Dedifferentiated amniotic fluid mesenchymal stem cell (primary cell): ENCODE measurements around the gene TBC1D5.
"Not testable (repeated sequence)": the region's sequence is repeated elsewhere in the genome, so short reads cannot be mapped to it uniquely, and the experiment has no call there.

Source experiments
- DNase-seq: peaks from one replicate; pipeline ENCODE4 v3.0.0-alpha.2; 2016; ENCODE audit errors: extremely low spot score

The TBC1D5 gene

GRCh38 chr3:17357035-17357710, 385.3 kb downstream of the TBC1D5 start:
- no peak for DNase-seq

DNA sequence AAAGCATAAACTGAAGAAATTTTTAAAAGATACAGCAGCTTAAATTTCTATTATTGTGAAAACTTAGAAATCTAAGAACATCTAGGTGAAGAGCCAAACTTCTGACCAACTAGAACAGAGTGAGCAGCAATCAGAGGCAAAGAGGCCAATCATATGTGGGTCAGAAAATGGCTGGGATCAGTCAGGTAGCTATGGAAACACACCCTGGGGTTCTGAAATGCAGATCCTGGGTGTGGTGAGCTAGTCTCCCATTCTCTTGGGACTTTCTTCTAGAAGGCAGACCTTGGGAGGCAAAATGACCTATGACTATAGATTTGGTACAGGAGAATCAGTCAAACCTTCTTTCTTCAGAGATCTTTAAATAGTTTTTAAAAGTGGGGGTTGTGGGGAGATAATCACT, 385.8 kb downstream of the TBC1D5 start:
- DNase-seq: no peak

- DNase-seq: no peak
Measured at GRCh38 chr3:17355591-17355990, 386.8 kb downstream of the TBC1D5 start.

DNA sequence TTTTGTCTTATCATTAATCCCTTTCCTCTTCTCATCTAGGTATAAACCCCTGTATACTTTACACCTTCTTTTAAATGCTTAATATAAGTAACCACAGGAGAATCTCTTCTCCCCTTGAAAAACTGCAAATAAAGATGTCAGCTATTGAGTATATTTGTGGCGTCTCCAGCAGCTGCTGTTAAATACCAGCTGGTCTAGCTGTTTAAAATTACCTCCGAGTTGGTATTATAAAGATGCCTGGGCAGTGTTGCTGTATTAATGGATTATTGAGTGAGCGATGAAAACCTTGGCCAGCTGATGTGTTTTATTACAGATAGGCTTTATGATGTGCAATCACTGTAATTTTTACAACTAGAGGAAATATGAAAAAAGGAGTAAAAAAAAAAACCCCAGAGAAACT, 388.1 kb downstream of the TBC1D5 start:
- DNase-seq: no peak

DNA sequence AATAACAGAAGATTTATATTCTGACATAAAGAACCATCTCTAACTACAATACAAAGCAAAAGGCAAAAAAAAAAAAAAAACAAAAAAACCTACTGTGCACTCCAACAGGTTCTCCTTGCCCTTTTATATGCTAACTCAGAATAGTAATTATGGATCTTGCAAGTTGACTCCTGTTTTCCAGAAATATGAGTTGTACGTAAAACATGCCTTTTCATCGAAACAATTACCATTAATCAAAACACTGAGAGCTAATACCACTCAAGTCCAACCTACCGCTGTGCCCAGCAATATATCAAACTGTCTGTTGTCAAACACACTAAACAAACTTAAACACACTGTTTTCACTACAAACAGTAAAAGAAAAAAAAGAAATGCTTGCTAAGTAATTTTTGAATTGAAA, 389.8 kb downstream of the TBC1D5 start:
- no peak for DNase-seq

- not testable (repeated sequence) for DNase-seq
Measured at GRCh38 chr3:17351193-17351592, 391.2 kb downstream of the TBC1D5 start.

DNA sequence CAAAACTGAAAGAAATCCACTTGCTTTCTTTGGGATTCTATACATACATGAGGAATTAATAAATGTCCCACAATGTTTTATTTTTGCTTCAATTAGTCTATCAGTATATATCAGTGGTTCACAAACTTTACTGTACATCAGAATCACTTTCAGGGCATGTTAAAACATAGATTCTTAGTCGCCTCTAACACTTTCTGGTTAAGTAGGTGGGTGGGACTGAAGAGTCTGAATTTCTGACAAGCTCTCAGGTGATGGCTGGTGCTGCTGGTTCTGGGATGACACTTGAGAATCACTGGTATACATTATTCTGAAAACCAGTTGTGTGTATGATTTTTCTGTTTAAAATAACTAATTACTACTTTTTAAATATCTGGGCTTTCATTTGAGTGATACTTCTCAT, 393.3 kb downstream of the TBC1D5 start:
- DNase-seq: no peak

DNA sequence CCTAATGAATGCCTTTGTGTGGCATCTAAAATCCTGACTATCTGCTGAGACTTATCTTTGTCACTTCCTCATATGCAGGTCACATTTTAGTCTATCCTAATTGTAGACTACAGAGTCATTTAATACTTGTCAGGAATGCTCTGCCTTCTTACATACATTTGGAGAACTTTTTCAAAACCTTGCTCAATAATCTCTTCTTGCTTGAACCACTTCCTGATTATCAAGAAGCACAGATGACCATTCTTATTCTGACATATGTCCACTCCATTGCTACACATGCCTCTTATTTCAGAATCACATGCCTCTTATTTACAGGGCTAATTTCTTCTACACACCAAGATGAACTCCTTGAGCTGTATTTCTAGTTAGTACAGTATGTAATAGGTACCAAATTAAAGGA, 400.3 kb downstream of the TBC1D5 start:
- no peak for DNase-seq

DNA sequence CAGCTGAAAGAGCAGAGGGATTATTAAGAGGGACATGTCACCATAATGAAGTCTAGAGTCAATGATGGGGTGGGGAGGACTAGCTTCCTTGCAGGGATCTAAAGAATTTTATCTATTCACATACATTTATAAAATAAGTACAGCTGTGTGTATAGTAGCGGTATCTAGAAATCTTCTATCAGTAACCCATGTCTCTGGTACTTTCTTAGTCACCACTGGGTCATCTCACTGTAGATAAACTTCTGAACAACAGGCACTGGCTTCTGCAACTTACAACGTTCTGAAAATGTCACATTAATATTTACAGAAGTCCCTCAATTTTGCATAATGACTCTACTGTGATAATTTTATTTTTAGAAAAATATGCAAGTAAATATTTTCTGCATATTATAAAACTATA, 401.7 kb downstream of the TBC1D5 start:
- DNase-seq: no peak

DNA sequence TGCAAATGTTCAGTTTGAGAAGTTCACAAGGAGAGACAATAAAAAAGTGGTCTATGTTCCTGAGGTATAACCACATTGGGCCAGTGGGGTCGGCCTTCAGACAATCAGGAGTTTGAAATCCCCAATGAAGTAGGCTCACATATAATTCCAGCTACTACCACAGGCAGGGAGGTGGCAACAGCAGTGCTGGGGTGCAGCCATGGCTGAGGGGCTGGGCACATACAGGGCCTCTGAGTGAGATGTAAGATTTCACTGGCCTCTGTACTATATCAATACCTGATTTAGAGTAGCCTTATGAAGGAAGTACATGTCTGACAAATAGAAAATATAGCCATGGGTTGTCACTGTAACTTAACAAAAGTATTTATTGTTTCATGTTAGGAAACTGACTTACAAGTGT, 402.2 kb downstream of the TBC1D5 start:
- no peak for DNase-seq

DNA sequence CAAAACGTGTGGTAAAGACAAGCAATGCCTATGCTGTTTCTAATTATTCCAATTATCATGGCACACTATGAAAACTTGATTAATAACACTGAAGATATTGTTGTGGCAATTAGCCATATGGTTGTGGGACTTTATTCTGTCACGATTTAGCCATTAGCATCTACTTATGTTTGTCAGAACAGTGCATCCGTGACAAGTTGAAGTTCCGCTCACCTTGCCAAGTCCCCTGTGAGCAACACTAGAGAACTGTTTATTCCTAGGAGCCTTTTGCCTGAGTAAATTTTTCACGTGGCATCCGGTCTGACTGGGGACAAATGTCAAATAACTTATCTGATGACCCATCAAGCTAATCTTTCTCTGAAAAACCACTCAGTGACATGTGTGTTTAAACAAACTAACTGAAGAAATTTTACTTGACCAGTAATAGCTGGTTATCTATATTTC, 403.3 kb downstream of the TBC1D5 start:
- DNase-seq: no peak

DNA sequence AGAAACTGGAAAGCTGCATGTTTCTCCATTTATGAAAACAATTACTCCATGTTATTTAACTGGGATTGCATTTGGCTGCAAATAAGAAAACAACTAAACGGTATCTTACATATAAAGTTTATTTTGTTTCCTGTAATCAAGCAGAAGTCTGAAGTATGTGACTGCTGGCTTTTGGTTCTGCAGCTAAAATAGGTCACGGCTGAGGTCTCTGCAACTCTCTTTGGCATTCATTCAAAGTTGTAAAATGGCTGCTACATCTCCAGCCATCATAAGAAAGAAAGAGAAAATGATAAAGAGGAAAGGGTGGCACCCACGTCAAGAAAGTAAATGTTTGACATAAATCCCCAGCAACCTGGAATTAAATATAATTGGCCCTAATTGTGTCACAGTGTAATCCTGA, 406.1 kb downstream of the TBC1D5 start:
- DNase-seq: no peak

DNA sequence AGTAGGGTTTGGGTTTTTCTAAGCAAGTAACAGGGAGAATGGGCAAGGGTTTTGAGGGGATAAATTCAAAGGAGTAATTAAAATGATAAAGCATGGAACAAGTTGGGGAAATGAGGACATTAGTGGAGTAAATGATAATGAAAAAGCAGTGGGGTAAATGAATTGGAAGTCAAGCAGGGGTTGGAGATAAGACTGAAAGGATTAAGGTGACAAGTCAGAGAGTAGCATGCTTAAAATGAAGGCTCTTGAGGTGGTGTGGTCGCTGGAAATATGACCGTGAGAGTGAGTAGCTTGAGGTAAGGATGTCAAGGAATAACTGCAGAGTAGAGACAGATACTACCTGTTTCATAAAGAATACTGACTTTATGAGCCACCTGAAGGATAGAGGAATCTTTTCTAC, 408.5 kb downstream of the TBC1D5 start:
- no peak for DNase-seq

DNA sequence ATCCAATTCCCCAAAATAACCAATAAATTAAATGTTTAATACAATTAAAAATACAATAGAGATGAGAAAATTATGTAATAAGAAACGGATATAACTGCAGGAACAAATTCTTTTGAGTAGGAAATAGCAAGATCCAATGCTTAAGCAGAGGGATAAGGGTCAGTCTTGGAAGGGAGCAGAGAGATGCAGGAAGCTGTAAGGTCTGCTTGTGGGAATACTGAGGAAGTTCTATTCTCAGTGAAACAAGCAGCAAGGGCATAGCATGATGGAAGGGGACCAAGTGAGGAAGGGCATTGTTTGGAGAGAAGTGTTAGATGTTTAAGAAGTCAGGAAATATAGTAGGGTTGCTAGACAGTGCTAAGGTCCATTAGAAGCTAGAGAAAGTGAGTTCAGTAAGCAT, 409.0 kb downstream of the TBC1D5 start:
- DNase-seq: no peak

DNA sequence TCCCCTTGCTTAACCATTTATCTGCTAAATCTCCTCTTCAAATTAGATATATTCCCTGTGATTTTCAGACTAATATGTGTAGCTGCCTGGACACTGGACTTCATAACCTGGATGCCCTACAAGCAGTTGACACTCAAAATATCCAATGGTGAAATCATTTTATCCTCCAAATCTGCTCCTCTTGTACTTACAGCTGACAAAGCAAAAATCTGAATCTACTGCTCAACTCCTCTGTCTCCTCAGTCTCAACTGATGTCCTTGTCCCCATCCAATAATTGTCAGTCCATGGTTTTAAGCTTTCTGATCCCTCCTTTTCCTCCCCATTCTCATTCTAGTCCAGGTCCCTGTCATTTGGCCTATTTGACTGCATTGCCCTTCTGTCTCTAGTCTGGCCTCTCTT, 411.8 kb downstream of the TBC1D5 start:
- DNase-seq: no peak

DNA sequence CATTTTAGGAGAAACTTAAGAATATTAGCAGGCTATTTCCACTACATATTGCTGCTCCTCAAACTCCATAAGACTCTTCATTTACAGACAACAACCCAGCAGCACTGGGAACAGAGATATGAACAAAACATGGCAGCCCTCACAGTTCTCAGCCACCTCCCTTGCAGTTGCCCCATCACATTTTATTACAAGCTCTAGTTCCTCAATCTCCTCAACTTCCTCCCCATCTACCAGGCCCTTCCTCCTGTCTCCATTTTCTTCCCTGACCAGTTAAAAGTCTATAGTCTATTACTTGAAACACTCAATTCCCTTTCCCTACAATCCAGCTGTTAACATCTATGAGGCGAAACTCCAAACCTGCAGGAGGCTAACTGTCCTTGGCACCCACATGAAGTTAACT, 412.5 kb downstream of the TBC1D5 start:
- no peak for DNase-seq

- DNase-seq: no peak
Measured at GRCh38 chr3:17322106-17322793, 420.2 kb downstream of the TBC1D5 start.

DNA sequence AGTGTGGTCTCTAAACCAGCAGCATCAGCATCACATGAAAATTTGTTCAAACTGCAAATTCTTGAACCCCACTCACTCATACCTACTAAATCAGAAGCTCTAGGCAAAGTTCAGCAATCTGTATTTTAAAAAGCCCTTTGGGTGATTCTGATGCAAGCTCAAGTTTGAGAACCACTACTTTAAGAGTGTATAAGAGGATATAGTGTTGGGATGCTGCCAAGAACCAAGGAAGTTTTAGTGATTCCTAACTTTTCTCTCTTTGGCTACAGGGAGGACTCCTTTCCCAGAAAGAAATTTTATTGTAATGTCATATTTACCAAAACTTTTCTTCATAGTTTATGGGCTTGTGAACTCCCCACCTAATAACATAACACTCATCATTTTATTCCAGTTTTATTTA, 422.2 kb downstream of the TBC1D5 start:
- DNase-seq: no peak

DNA sequence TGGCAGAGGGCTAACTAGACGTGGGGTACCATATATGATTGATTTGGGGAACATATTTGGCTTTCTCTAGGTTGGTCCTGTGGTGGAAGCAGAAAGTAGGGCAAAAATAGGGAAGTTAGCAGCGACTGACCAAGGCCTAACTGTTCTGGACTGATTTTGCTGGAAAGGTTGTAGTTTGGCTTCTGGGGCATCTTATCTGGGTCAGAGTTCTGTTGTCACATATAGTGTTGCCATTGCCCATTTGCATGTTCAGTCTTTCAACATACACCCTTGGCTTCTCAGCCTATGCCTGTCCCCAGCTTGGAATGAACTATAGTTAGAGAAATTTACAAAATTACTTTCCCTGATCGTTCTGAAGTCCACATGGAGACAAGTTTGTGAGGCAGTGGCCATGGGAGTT, 426.5 kb downstream of the TBC1D5 start:
- DNase-seq: no peak

DNA sequence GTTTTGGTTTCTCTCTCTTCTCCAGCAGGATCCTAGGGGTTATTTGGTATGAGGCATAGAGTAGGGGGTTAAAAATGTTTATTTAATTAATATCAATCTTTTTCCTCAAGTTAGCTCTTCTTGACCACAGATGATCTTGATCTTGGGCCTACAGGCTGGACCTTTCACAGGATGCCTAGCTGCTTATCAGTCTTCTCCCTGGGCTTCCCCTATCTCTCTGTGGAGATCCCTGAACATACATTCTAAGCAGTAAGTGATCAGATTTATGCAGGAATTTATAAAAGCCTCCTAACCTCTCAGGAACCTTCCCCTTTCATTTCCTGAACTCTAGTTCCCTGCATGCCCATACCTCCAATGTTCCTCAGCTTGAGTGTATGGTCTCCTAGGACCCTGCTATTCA, 428.3 kb downstream of the TBC1D5 start:
- DNase-seq: no peak

DNA sequence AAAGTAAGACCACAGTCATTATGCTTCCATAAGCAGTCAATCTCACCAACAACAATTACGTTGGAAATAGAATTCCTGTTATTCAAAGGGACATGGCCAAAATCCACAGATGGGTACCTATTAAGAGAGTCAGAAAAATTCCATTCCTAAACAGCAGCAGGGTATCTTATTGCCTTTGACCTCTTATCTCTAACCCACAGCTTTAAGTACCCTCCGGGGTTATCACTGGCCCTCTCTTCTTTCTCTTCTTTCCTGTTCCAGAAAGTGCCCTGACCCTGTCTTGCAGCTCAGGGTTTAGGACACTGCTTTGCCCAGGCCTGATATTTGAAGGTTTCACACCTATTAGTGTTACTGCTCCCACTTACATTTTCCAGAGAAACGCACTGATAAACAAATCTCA, 428.7 kb downstream of the TBC1D5 start:
- DNase-seq: no peak

- DNase-seq: no peak
Measured at GRCh38 chr3:17310983-17311382, 431.4 kb downstream of the TBC1D5 start.

- no peak for DNase-seq
Measured at GRCh38 chr3:17307887-17308286, 434.5 kb downstream of the TBC1D5 start.

DNA sequence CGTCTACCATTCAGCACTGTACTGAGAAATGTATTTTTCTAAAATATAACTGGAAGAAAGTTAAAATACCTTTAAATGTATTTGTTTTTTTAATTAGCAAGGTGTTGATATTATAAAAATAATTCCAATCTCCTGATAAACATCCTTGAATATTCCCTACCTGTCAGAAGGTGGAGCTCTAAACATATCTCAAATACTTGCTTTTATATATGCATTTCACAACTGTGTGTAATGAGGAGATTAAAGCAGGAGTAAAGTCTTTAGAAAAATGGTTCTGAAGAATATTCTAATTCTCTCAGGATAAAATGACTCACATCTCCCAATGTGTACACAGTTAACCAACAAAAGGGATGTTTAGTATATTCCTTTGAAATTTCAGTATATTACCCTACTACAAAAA, 434.9 kb downstream of the TBC1D5 start:
- DNase-seq: no peak
